Memory B cell (primary cell): Measurements from ENCODE around the gene RPL22.

Experiments used
- ATAC-seq: fragments of 150-1000 bp; cut with Tn5 transposase; 2 replicates; pipeline ENCODE4 v1.10.0; 2021; ENCODE audit warnings: low read depth, mild to moderate bottlenecking, moderate library complexity
- DNase-seq, 2 donors: peaks; one replicate each; pipeline ENCODE4 v3.0.0; 2022; ENCODE audit warnings: low spot score in 2 of 2
- H3K27ac Mint-ChIP-seq: one replicate; pipeline ENCODE4 v1.8.0; 2022; ENCODE audit warnings: mild to moderate bottlenecking, moderate library complexity, mixed read lengths
- H3K27me3 Mint-ChIP-seq: one replicate; pipeline ENCODE4 v1.8.0; 2022; ENCODE audit warnings: mixed read lengths
- H3K36me3 Mint-ChIP-seq: one replicate; pipeline ENCODE4 v1.8.0; 2022; ENCODE audit warnings: mild to moderate bottlenecking, mixed read lengths
- H3K4me1 Mint-ChIP-seq: one replicate; pipeline ENCODE4 v1.8.0; 2022; ENCODE audit warnings: mixed read lengths
- H3K4me3 Mint-ChIP-seq: one replicate; pipeline ENCODE4 v1.8.0; 2022; ENCODE audit warnings: mild to moderate bottlenecking, moderate library complexity, mixed read lengths
- H3K9me3 Mint-ChIP-seq: one replicate; pipeline ENCODE4 v1.8.0; 2022; ENCODE audit warnings: mixed read lengths

Gene RPL22

DNA sequence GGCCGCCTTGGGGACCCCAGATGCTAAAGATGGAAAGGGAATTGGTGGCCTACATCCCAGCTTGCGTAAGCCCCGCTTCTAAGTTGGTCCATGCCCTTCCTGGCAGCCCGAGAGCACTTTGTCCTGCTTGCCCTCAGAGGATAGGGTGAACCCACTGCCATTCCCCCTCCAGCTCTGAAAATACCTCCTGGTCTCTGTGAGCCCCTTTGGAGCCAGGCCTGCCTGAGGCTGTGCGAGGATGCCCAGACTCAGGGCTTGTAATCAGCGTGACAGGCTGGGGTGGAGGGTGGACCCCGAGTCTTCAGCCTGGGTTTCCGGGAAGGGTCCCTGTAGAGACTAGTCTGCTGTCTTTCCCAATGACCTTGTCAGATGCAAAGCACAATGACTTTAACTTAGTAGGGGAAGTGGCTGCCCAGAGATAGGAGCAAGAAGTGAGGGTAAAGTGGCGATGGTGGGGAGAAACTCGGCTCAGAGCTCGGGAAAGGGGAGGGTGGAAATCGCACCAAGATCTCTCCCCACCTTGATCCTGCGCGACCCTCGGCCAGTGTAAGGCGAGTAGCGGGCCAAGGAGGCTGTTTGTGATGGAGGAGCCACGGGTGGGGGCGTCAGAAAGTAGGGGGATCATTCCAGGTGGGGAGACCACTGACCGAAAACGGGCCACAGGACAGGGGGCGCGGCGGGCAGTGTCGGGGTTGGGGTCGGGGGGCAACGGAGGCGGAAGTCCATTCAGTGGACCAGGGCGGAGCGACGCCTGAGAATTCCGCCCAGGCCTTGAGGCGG is 41.9 kb upstream of the RPL22 start:
- Mint-ChIP-seq H3K27ac (peak overlapping the region; percentile 12), H3K36me3 (no peaks in the 10 kb centered on the region), H3K9me3 (no peaks in the 10 kb centered on the region), H3K4me3 (peak overlapping the region; percentile 18), H3K4me1 (peaks cover 7% of the 10 kb centered on the region), H3K27me3 (peaks cover 21% of the 10 kb centered on the region)
- DNase-seq (no peak), ATAC-seq (no peak)

DNA sequence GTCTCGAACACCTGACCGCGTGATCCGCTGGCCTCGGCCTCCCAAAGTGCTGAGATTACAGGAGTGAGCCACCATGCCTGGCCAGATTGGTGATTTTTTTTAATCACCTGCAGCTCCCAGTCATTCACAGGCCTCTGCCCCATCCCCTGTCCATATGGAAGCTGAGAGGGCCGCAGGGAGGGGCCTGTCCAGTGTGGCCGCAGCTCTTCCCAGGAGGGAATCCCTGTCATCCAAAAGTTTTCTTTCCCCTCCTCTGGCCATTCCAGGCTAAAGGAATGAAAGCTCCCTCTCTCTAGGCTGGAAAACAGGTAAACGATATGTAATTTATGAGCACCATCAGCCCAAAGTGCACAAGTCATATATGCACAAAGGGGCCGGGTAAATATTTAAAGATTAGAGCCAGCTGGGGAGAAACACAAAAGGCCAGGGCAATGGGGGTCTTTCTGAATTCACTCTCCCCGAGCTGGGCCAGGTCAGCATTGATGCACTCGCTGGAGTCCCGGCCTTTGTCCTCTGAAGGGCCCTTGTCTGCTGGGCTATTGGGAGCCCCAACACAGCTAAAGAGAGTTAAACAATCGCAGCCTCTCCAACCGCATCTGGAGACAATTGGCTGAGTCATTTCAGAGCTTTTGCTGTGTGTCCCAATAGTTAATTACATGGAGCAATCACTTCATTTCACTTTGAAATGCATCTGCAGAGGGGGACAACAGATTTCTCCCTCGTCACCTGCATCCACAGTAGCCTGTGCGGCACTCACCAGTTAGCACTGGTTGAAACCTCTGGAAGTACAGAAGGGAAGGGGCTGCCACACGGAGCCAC is 40.8 kb upstream of the RPL22 start:
- peaks cover 21% of the 10 kb centered on the region for H3K27me3 Mint-ChIP-seq
- H3K9me3 Mint-ChIP-seq, result no peaks in the 10 kb centered on the region
- no peak overlapping the region for H3K4me3 Mint-ChIP-seq
- H3K36me3 Mint-ChIP-seq, result no peaks in the 10 kb centered on the region
- ATAC-seq (no peak), DNase-seq (no peak)
- no peak overlapping the region for H3K27ac Mint-ChIP-seq
- peaks cover 7% of the 10 kb centered on the region for H3K4me1 Mint-ChIP-seq

DNA sequence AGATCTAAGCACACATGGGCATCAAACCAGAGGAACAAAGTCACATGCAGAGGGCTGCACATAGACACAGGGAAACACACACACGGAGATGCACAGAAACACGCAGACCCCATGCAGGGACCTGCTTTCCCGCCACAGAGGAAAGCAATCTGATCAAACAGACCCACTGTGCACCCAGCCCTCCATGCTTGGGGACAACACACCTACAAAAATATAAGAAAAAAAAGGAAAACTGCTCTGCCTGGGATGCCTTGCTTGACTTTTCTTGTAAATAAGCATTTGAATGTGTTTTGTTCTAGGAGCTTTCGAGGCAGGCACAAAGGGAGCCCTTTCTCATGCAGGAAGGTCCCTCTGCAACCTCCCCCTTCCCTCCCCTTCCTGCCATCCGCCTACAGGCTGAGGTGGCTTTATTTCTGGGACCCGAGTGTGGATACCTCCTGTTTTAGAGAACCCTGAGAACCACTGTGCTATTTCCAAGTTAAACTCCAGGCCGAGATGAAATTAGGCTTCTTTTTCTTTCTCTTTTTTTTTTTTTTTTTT is 39.9 kb upstream of the RPL22 start:
- Mint-ChIP-seq H3K36me3 (no peaks in the 10 kb centered on the region), H3K4me1 (peaks cover 10% of the 10 kb centered on the region), H3K4me3 (no peak overlapping the region), H3K27ac (no peak overlapping the region), H3K9me3 (no peaks in the 10 kb centered on the region), H3K27me3 (peaks cover 19% of the 10 kb centered on the region)
- ATAC-seq (no peak), DNase-seq (no peak)

DNA sequence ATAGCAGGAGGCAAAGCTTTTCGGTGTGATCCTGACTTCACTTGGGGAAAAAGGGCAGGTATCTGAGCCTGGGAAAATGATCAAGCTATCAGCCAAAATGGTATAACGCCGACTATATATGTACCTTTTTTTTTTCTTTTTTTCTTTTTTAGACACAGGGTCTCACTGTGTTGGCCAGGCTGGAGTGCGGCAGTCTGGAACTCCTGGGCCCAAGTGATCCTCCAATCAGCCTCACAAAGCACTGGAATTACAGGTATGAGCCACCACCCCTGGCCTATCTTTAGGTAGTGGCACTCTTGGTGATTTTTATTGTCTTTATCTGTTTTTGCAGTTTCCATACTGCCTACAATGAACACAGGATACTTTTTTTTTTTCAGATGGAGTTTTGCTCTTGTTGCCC is 37.7 kb upstream of the RPL22 start:
- Mint-ChIP-seq H3K9me3 (no peaks in the 10 kb centered on the region), H3K36me3 (peaks cover 6% of the 10 kb centered on the region), H3K4me1 (peaks cover 10% of the 10 kb centered on the region), H3K27me3 (peaks cover 13% of the 10 kb centered on the region), H3K4me3 (peak overlapping the region; percentile 24), H3K27ac (no peak overlapping the region)
- ATAC-seq, result no peak
- no peak for DNase-seq

DNA sequence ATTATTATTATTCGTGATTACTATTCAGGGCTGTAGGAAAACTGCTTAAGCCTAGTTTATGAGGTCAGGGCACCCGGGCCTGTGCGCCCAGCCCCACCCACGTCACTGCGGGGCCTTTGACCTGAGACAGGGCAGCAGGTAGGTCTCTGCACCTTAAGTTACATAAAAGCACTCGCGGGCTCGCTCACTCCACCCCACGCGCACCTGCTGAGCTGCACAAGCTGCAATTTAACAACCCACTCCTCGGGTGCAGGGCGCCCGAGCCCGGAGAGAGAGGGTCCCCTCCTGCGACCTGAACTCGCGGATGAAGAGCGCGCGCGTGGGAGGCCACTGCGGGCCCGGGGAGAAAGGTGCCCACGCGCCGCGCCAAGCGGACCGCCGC is 35.9 kb upstream of the RPL22 start:
- H3K27me3 Mint-ChIP-seq, result peaks cover 6% of the 10 kb centered on the region
- peak overlapping the region; percentile 81 for H3K27ac Mint-ChIP-seq
- peak overlapping the region; percentile 92 for H3K4me3 Mint-ChIP-seq
- H3K4me1 Mint-ChIP-seq, result peaks cover 3% of the 10 kb centered on the region
- DNase-seq (no peak), ATAC-seq (peak; percentile 13)
- no peaks in the 10 kb centered on the region for H3K9me3 Mint-ChIP-seq
- peaks cover 10% of the 10 kb centered on the region for H3K36me3 Mint-ChIP-seq

DNA sequence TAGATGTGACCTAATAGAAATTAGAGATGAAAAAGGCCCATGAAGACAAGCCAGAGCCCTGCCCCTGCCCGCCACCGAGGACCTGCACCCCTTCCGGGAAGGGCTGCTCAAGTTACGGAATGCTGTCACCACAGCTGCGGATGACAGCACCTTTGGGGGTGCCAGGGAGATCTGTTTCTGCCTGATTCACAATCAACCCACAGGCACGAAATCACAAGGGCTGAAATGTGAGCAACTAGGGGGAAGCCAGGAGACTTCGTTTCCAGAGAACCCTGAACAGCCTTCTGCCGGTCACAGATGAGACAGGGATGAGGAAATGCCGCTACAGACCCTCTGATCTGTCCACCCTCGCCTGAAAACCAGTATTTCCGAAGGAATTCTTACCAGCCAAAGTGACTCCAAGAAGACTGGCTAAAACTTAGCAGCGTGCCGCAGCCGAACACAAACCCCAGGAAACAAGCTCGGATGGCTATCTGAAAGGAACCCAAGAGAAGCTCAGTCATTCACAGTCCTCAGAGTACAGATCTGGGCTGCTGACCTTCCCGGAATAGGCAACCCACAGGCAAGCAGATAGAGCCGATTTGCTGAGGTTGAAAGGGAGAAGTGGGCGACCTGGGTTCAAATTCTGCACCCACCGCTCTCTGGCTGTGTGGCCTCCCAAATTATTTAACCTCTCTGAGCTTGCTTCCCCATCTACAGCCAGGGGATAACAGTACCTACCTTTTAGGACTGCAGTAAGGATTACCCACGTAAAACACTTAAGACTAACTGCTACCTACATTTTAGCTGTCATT is 35.3 kb upstream of the RPL22 start:
- ATAC-seq (no peak), DNase-seq (no peak)
- Mint-ChIP-seq H3K4me3 (peak overlapping the region; percentile 92), H3K27ac (peak overlapping the region; percentile 81), H3K9me3 (no peaks in the 10 kb centered on the region), H3K27me3 (peaks cover 6% of the 10 kb centered on the region), H3K4me1 (peaks cover 3% of the 10 kb centered on the region), H3K36me3 (peaks cover 10% of the 10 kb centered on the region)

DNA sequence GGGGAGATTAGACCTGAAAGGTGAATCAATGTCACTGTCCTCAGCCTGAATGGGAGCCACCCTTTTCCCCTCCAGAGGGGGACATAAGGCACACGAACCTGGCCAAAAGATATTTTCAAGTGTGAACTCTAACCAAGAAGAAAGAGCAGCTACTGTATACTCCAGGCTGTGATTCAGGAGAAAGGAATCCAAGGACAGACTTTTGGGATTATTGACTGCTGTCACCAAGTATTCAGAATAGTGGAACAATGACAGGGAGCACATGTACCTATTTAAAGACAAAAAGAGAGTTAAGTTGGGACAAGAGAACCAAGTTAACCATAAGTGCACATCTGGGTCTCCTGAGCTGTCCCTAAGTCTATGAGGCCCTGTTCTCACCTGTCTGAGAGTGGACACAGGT is 34.0 kb upstream of the RPL22 start:
- DNase-seq, result no peak
- Mint-ChIP-seq H3K27ac (no peak overlapping the region), H3K36me3 (peaks cover 10% of the 10 kb centered on the region), H3K27me3 (no peaks in the 10 kb centered on the region), H3K4me3 (no peak overlapping the region), H3K9me3 (no peaks in the 10 kb centered on the region), H3K4me1 (peaks cover 3% of the 10 kb centered on the region)
- no peak for ATAC-seq

DNA sequence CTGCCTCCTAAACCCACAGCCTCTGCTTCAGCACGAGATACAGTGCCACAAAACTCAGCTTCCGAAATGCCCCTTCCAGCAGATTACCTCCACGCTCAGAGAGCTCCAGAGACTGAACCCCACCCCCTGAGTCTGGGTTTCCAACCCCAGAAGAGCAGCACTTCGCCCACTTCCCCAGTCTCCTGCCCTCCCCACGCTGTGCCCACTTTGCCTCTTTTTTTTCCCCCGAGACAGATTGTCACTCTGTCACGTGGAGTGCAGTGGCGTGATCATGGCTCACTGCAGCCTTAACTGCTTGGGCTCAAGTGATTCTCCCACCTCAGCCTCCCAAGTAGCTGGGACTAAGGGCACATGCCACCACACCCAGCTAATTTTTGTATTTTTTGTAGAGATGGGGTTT is 26.3 kb upstream of the RPL22 start:
- ATAC-seq, result no peak
- Mint-ChIP-seq H3K27ac (no peak overlapping the region), H3K9me3 (no peaks in the 10 kb centered on the region), H3K4me3 (no peak overlapping the region), H3K27me3 (no peaks in the 10 kb centered on the region), H3K4me1 (peaks cover 2% of the 10 kb centered on the region), H3K36me3 (peaks cover 25% of the 10 kb centered on the region)
- DNase-seq, result no peak

DNA sequence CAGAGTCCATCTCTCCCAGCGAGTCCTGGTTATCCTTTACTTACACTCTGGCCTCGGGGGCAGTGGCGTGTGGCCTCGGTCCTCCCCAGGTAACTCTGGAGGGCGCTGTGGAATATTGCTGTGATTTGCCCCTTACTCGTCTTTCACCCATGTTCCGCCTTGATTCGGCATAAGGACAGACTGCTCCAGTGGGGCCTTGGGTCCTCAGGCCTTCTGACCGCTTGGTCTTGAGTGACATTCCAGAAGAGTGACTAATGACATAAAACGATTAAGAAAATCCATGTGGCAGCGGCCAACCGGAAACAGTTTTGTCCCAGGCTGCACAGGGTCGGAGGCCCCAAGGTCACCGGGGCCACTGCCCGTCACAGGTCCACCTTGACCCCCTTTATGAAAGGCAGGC is 25.3 kb upstream of the RPL22 start:
- Mint-ChIP-seq H3K36me3 (peaks cover 24% of the 10 kb centered on the region), H3K4me3 (no peak overlapping the region), H3K4me1 (peaks cover 2% of the 10 kb centered on the region), H3K9me3 (no peaks in the 10 kb centered on the region), H3K27me3 (no peaks in the 10 kb centered on the region), H3K27ac (no peak overlapping the region)
- ATAC-seq (no peak), DNase-seq (no peak)

DNA sequence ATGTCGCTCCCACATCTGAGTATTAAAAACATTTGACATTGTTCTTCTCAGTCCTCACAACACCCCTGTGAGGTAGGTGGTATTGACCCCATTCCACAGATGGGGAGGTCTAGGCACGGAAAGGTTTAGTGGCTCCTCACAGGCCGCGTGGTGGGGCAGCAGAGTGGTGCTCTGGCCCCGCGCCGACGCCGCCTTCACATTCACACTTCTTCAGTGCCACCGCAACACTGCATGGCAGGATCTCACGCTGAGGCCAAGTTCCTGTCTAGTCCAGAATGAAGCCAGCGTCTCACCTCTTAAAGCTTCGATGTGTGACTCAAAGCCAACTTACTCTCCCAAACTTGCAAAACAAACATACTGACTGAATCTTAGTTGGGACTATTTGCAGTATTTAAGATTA is 24.2 kb upstream of the RPL22 start:
- Mint-ChIP-seq H3K27me3 (no peaks in the 10 kb centered on the region), H3K27ac (no peak overlapping the region), H3K4me1 (peaks cover 2% of the 10 kb centered on the region), H3K4me3 (no peak overlapping the region), H3K36me3 (peaks cover 24% of the 10 kb centered on the region), H3K9me3 (no peaks in the 10 kb centered on the region)
- no peak for ATAC-seq
- DNase-seq, result no peak

DNA sequence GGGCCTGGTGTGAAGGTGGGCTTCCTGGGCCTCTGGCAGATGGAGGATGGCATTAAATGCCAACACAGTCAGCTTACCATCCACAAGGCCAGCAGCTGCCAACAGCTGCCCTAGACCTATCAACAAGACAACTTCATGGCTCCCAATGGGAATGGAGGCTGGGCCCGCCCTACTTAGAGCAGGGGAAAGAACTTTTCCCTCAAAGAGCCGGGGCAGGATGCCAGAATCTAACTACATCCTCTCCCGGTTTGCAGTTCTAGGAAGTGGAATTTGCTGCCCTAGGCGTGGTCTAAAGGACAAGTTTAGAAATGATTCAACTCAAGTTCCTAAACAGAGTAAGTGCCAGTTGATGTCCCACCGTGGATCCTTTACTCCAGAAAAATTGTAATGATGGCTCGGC is 23.2 kb upstream of the RPL22 start:
- DNase-seq (no peak), ATAC-seq (no peak)
- H3K9me3 Mint-ChIP-seq, result no peaks in the 10 kb centered on the region
- peaks cover 2% of the 10 kb centered on the region for H3K4me1 Mint-ChIP-seq
- no peak overlapping the region for H3K27ac Mint-ChIP-seq
- peaks cover 23% of the 10 kb centered on the region for H3K36me3 Mint-ChIP-seq
- H3K4me3 Mint-ChIP-seq, result no peak overlapping the region
- peaks cover 3% of the 10 kb centered on the region for H3K27me3 Mint-ChIP-seq

DNA sequence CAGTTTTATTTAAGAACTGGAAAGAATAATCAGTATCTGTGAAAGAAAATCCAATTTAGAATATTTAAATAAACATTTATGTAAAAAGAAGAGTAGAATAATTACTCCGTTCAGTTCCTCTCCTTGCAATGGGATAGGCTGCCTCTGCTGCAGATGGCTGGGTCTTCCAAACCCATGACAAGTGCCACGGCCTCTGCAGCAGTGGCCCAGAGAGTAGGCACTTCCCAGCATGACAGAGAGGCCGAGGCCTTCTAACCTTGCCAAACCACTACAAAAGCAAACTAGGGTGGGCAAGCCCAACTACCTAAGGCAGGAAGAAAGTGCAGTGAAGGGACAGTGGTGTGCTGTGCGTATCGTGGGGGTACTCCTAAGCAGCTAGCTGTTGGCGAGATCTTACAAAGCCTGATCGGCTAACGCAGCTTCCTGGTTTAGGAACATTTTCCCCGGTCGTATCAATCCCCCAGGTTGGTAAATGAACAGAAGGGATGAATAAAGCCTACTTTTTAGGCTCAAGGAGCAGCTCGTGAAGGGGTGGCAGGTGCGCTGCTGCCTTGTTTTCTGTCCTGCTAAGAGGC is 21.9 kb upstream of the RPL22 start:
- H3K9me3 Mint-ChIP-seq, result no peaks in the 10 kb centered on the region
- H3K27ac Mint-ChIP-seq, result no peak overlapping the region
- ATAC-seq (no peak), DNase-seq (no peak)
- peaks cover 21% of the 10 kb centered on the region for H3K36me3 Mint-ChIP-seq
- H3K4me3 Mint-ChIP-seq, result no peak overlapping the region
- H3K4me1 Mint-ChIP-seq, result no peaks in the 10 kb centered on the region
- peaks cover 12% of the 10 kb centered on the region for H3K27me3 Mint-ChIP-seq

DNA sequence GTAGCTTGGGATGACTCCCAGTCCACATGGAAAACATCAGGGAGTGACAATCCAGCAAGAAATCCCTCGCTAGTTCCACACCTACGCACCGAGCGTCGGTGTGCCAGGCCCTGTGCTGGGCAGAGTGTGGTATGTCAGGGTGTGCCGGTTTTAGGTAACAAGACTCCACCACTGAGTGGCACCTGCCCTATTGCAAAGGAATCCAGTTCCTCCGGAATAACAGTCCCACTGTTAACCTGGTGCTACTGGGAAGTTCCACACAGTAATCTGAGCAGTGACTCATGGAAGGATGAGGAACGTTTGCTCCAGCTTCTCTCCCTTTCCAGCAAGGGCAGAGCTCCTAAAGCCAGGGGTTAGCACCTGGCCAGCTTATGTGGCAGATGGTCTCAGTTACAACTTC is 20.8 kb upstream of the RPL22 start:
- Mint-ChIP-seq H3K4me1 (no peaks in the 10 kb centered on the region), H3K4me3 (no peak overlapping the region), H3K27me3 (peaks cover 16% of the 10 kb centered on the region), H3K27ac (no peak overlapping the region), H3K9me3 (no peaks in the 10 kb centered on the region), H3K36me3 (peaks cover 14% of the 10 kb centered on the region)
- DNase-seq (no peak), ATAC-seq (no peak)
